ENCODE measurements around the gene HYCC1. TPM values are rescaled to one million over a fixed set of nuclear protein-coding genes. Genes with fewer than 3 reads are reported as not detected.

The HYCC1 gene
- total and polyA plus RNA-seq, 9 of the 15 experiments (the other 6 are each of a cell fraction or from before 2014, with no cell fraction given) = 11.2 to 40.6 (median 37.9) TPM

DNA sequence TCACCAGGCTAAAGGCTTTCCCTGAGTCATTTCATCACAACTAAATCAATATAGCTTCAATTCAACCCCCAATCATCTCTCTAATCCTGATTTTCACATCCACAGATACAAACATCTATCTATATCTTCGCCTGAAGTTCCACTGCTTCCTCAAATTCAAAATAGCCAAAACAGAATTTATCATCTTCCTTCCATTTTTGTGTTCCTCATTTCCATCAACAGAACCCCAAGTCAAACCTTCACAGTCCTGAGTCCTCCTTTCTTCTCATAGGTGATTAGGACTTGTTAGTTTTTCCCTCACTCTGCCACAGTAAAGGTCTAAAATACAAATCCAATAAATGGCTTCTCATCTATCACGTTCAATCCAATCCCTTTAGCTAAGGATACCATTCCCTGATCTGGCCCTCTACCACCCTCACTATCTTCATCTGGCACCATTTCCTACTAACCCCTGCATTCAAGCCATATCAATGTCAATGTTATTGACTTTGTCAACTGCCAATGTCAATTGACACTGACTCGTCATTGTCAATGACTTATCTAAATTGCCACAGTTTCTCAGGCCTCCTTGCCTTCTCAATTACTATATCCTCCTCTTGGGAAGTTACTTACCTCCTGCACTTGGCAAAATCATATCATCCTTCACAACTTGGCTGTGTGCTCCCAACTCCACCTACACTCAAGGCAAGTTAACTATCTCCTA is 2.6 kb downstream of the HYCC1 start:
- peak overlapping the region; percentile 61 for H3K4me2 ChIP-seq (ENCODE audit: insufficient read depth, low read length)
- H4K20me1 ChIP-seq (replicated peaks; ENCODE audit: control insufficient read depth, insufficient read depth, low read length) = peaks cover 13% of the 10 kb centered on the region; the same call in 1 of the 2 replicates
- H3K4me1 ChIP-seq (replicated peaks in 1 of 2; ENCODE audit: control insufficient read depth in 2 of 2, insufficient read depth in 2 of 2, low read length in 2 of 2) = peaks cover 13 to 32% of the 10 kb centered on the region in 2 experiments; a peak in 4 of 5 replicates
- no peak overlapping the region; the same call in 2 of the 3 replicates for H3K27ac ChIP-seq (ENCODE audit: extremely low read depth, low read depth, low read length)
- H3K4me3 ChIP-seq = 0 out of 2 replicates have a peak overlapping the region, but pooled peaks have one; percentile 8
- FAIRE-seq = no peak
- peaks cover 74% of the 10 kb centered on the region for H3K79me2 ChIP-seq (ENCODE audit: control insufficient read depth, insufficient read depth, low read length)
- BruUV-seq (replicated peaks) = no TSS peak
- ChIA-PET CTCF (ENCODE audit: low intra/inter-chr PET ratio) (no interaction called here), POLR2A (interaction anchor here (0.5 to 2.8 kb wide), 7 partner anchors 9 to 113 kb away, joined by 3 to 12 read pairs (median 4); no protein-coding TSS in a partner anchor)
- no peaks in the 10 kb centered on the region for H3K27me3 ChIP-seq (ENCODE audit: control insufficient read depth in 2 of 2, insufficient read depth in 2 of 2, low read length in 2 of 2)
- H3K36me3 ChIP-seq (ENCODE audit: control insufficient read depth, insufficient read depth, low read length) = no peaks in the 10 kb centered on the region
- intact Hi-C loops (cut with micrococcal nuclease) = loop anchor here (5.0 kb wide), 1 partner anchor 46 kb away; no protein-coding TSS in a partner anchor
- TF ChIP-seq ZSCAN32 (CRISPR knock-in tag; IDR thresholded peaks at IDR 0.05) (no peak), EHMT2 (IDR thresholded peaks at IDR 0.05) (peak; percentile 41; the same call in 1 of the 2 replicates), ZKSCAN3 (CRISPR knock-in tag; IDR thresholded peaks at IDR 0.05) (no peak), CBFA2T3 (IDR thresholded peaks at IDR 0.05) (peak; percentile 68), SPI1 (IDR thresholded peaks at IDR 0.05; ENCODE audit: borderline replicate concordance, low read depth, low read length) (peak; percentile 57; the same call in 1 of the 2 replicates), FOXA3 (CRISPR knock-in tag; conservative IDR thresholded peaks at IDR 0.05 in 1 of 2, IDR thresholded peaks at IDR 0.05 in 1 of 2) (peak in 1 of 2 experiments; percentile 43; a peak in 1 of 4 replicates), JUN (IDR thresholded peaks at IDR 0.05; ENCODE audit: borderline replicate concordance, low read depth, low read length) (no peak), JUN (CRISPR knock-in tag; IDR thresholded peaks at IDR 0.05; ENCODE audit: borderline replicate concordance) (0 out of 2 replicates have a peak, but pooled peaks have one; percentile 26)
- TF ChIP-seq, protein P1, sequence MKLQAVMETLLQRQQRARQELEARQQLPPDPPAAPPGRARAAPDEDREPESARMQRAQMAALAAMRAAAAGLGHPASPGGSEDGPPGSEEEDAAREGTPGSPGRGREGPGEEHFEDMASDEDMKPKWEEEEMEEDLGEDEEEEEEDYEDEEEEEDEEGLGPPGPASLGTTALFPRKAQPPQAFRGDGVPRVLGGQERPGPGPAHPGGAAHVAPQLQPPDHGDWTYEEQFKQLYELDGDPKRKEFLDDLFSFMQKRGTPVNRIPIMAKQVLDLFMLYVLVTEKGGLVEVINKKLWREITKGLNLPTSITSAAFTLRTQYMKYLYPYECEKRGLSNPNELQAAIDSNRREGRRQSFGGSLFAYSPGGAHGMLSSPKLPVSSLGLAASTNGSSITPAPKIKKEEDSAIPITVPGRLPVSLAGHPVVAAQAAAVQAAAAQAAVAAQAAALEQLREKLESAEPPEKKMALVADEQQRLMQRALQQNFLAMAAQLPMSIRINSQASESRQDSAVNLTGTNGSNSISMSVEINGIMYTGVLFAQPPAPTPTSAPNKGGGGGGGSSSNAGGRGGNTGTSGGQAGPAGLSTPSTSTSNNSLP (IDR thresholded peaks at IDR 0.05; ENCODE audit: borderline replicate concordance, low read depth, low read length) = no peak
- TF ChIP-seq, protein P2, sequence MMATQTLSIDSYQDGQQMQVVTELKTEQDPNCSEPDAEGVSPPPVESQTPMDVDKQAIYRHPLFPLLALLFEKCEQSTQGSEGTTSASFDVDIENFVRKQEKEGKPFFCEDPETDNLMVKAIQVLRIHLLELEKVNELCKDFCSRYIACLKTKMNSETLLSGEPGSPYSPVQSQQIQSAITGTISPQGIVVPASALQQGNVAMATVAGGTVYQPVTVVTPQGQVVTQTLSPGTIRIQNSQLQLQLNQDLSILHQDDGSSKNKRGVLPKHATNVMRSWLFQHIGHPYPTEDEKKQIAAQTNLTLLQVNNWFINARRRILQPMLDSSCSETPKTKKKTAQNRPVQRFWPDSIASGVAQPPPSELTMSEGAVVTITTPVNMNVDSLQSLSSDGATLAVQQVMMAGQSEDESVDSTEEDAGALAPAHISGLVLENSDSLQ (IDR thresholded peaks at IDR 0.05) = 0 out of 2 replicates have a peak, but pooled peaks have one; percentile 6
- TF ChIP-seq, protein P3, sequence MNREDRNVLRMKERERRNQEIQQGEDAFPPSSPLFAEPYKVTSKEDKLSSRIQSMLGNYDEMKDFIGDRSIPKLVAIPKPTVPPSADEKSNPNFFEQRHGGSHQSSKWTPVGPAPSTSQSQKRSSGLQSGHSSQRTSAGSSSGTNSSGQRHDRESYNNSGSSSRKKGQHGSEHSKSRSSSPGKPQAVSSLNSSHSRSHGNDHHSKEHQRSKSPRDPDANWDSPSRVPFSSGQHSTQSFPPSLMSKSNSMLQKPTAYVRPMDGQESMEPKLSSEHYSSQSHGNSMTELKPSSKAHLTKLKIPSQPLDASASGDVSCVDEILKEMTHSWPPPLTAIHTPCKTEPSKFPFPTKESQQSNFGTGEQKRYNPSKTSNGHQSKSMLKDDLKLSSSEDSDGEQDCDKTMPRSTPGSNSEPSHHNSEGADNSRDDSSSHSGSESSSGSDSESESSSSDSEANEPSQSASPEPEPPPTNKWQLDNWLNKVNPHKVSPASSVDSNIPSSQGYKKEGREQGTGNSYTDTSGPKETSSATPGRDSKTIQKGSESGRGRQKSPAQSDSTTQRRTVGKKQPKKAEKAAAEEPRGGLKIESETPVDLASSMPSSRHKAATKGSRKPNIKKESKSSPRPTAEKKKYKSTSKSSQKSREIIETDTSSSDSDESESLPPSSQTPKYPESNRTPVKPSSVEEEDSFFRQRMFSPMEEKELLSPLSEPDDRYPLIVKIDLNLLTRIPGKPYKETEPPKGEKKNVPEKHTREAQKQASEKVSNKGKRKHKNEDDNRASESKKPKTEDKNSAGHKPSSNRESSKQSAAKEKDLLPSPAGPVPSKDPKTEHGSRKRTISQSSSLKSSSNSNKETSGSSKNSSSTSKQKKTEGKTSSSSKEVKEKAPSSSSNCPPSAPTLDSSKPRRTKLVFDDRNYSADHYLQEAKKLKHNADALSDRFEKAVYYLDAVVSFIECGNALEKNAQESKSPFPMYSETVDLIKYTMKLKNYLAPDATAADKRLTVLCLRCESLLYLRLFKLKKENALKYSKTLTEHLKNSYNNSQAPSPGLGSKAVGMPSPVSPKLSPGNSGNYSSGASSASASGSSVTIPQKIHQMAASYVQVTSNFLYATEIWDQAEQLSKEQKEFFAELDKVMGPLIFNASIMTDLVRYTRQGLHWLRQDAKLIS (CRISPR knock-in tag; IDR thresholded peaks at IDR 0.05) = 0 out of 2 replicates have a peak, but pooled peaks have one; percentile 46
- TF ChIP-seq, protein P4, sequence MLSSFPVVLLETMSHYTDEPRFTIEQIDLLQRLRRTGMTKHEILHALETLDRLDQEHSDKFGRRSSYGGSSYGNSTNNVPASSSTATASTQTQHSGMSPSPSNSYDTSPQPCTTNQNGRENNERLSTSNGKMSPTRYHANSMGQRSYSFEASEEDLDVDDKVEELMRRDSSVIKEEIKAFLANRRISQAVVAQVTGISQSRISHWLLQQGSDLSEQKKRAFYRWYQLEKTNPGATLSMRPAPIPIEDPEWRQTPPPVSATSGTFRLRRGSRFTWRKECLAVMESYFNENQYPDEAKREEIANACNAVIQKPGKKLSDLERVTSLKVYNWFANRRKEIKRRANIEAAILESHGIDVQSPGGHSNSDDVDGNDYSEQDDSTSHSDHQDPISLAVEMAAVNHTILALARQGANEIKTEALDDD (IDR thresholded peaks at IDR 0.05) = peak; percentile 33; the same call in 1 of the 2 replicates
- H3K9me1 ChIP-seq (ENCODE audit: control insufficient read depth, insufficient read depth, low read length) = no peaks in the 10 kb centered on the region
- DNase-seq (ENCODE audit: extremely low read depth in 1 of 4, low spot score in 3 of 4) = no peak
- no peak overlapping the region for H2AFZ ChIP-seq (ENCODE audit: low read depth, low read length)
- no peaks in the 10 kb centered on the region for H3K9me3 ChIP-seq (replicated peaks; ENCODE audit: control insufficient read depth, insufficient read depth, low read depth, low read length)
- in situ Hi-C loops (cut with MboI) = no loop called here
- no peak for ATAC-seq
- WGBS (ENCODE audit: insufficient coverage, low coverage, missing lambda C conversion rate) = 17% methylated on average over 3 of the region's 3 CpGs
- H3K9ac ChIP-seq (ENCODE audit: insufficient read depth in 1 of 2, low read depth in 2 of 2, low read length in 2 of 2) = peak overlapping the region in 1 of 2 experiments; percentile 28; a peak in 1 of 4 replicates

All from K562 (cell line).